Measurements from ENCODE around the gene PAX2. TPM values are rescaled to one million over a fixed set of nuclear protein-coding genes. Genes with fewer than 3 reads are reported as not detected.

Gene PAX2
- total RNA-seq, 1 experiment from 2014 or later: not detected

GRCh38 chr10:100751211-100751933 is 6.0 kb downstream of the PAX2 start:
- no peak overlapping the region for H3K4me3 ChIP-seq
- no peak for DNase-seq
- no TSS peak for BruUV-seq (replicated peaks)
- ChIA-PET POLR2A (ENCODE audit: unreplicated experiment) (no interaction called here), CTCF (no interaction called here)
- H3K4me1 ChIP-seq (replicated peaks; ENCODE audit: insufficient read depth): no peaks in the 10 kb centered on the region
- H3K79me2 ChIP-seq (ENCODE audit: low read depth): no peaks in the 10 kb centered on the region
- peaks cover 93% of the 10 kb centered on the region for H3K27me3 ChIP-seq (ENCODE audit: insufficient read depth, low read depth)
- no peak overlapping the region for H3K4me2 ChIP-seq
- TF ChIP-seq EZH2 (IDR thresholded peaks at IDR 0.05; ENCODE audit: low read depth) (no peak), CTCF (conservative IDR thresholded peaks at IDR 0.05) (no peak)
- no peaks in the 10 kb centered on the region for H3K9me2 ChIP-seq (ENCODE audit: insufficient read depth)
- H3F3A ChIP-seq (ENCODE audit: insufficient read depth, low read depth): no peaks in the 10 kb centered on the region
- no peaks in the 10 kb centered on the region for H3K9me3 ChIP-seq (ENCODE audit: insufficient read depth, low read depth)
- no peaks in the 10 kb centered on the region for H4K20me1 ChIP-seq (ENCODE audit: insufficient read depth)
- H2AFZ ChIP-seq: no peak overlapping the region
- no peaks in the 10 kb centered on the region for H3K36me3 ChIP-seq (ENCODE audit: low read depth)
- intact Hi-C loops (cut with micrococcal nuclease; ENCODE audit: unreplicated experiment): no loop called here
- no peak overlapping the region for H3K27ac ChIP-seq

- H3K27ac ChIP-seq: no peak overlapping the region
- BruUV-seq (replicated peaks): no TSS peak
- H3K4me2 ChIP-seq: no peak overlapping the region
- H3K79me2 ChIP-seq (ENCODE audit: low read depth): no peaks in the 10 kb centered on the region
- no peaks in the 10 kb centered on the region for H3K36me3 ChIP-seq (ENCODE audit: low read depth)
- no peaks in the 10 kb centered on the region for H3F3A ChIP-seq (ENCODE audit: insufficient read depth, low read depth)
- no peaks in the 10 kb centered on the region for H4K20me1 ChIP-seq (ENCODE audit: insufficient read depth)
- POLR2A ChIA-PET (ENCODE audit: unreplicated experiment): no interaction called here
- H3K9me2 ChIP-seq (ENCODE audit: insufficient read depth): no peaks in the 10 kb centered on the region
- DNase-seq: no peak
- no peaks in the 10 kb centered on the region for H3K9me3 ChIP-seq (ENCODE audit: insufficient read depth, low read depth)
- H3K27me3 ChIP-seq (ENCODE audit: insufficient read depth, low read depth): peaks cover 93% of the 10 kb centered on the region
- H2AFZ ChIP-seq: no peak overlapping the region
- intact Hi-C loops (cut with micrococcal nuclease; ENCODE audit: unreplicated experiment): no loop called here
- TF ChIP-seq EZH2 (IDR thresholded peaks at IDR 0.05; ENCODE audit: low read depth): no peak
- TF ChIP-seq CTCF (conservative IDR thresholded peaks at IDR 0.05): no peak
- no peak overlapping the region for H3K4me3 ChIP-seq
- H3K4me1 ChIP-seq (replicated peaks; ENCODE audit: insufficient read depth): no peaks in the 10 kb centered on the region
- CTCF ChIA-PET: no interaction called here
Observed at GRCh38 chr10:100755821-100756220, 10.4 kb downstream of the PAX2 start.

- Histone ChIP-seq H3K79me2 (ENCODE audit: low read depth) (no peaks in the 10 kb centered on the region), H3K4me2 (no peak overlapping the region), H3F3A (ENCODE audit: insufficient read depth, low read depth) (no peaks in the 10 kb centered on the region), H3K27me3 (ENCODE audit: insufficient read depth, low read depth) (peaks cover 88% of the 10 kb centered on the region), H3K27ac (no peak overlapping the region), H3K9me2 (ENCODE audit: insufficient read depth) (no peaks in the 10 kb centered on the region), H4K20me1 (ENCODE audit: insufficient read depth) (no peaks in the 10 kb centered on the region), H3K4me3 (no peak overlapping the region), H3K9me3 (ENCODE audit: insufficient read depth, low read depth) (no peaks in the 10 kb centered on the region), H3K36me3 (ENCODE audit: low read depth) (no peaks in the 10 kb centered on the region), H3K4me1 (replicated peaks; ENCODE audit: insufficient read depth) (no peaks in the 10 kb centered on the region), H2AFZ (no peak overlapping the region)
- ChIA-PET CTCF (no interaction called here), POLR2A (ENCODE audit: unreplicated experiment) (no interaction called here)
- BruUV-seq (replicated peaks): no TSS peak
- TF ChIP-seq EZH2 (IDR thresholded peaks at IDR 0.05; ENCODE audit: low read depth) (no peak), CTCF (conservative IDR thresholded peaks at IDR 0.05) (no peak; the same call in 1 of the 2 replicates)
- no peak for DNase-seq
- intact Hi-C loops (cut with micrococcal nuclease; ENCODE audit: unreplicated experiment): no loop called here
Observed at GRCh38 chr10:100759331-100759730, 13.9 kb downstream of the PAX2 start.

Data from PC-9 (cell line).